NCI-H524 (cell line): ENCODE results near the gene CDKN1B.
A peak's percentile ranks its signal among the peaks of the same experiment; 100 is the strongest.

Experiments
- DNase-seq, 2 experiments: peaks; one replicate each; lab custom pipeline; 2025; lab: John Stamatoyannopoulos, UW

The CDKN1B gene

DNA sequence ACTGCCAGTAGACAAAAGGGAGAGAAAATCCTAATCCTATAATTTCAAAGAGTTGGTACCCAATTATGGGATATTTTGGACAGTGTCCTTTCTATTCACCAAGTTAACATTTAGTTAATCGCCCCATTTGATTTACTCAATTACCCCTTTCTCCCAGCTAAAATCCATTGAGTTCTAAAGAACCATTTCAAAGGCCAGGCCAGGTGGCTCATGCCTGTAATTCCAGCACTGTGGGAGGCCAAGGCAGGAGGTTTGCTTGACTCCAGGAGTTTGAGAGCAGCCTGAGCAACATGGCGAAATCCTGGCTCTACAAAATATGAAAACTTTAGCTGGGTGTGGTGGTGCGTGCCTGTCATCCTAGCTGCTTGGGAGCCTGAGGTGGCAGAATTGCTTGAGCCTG lies 15.7 kb upstream of the CDKN1B start:
- DNase-seq, result no peak

DNA sequence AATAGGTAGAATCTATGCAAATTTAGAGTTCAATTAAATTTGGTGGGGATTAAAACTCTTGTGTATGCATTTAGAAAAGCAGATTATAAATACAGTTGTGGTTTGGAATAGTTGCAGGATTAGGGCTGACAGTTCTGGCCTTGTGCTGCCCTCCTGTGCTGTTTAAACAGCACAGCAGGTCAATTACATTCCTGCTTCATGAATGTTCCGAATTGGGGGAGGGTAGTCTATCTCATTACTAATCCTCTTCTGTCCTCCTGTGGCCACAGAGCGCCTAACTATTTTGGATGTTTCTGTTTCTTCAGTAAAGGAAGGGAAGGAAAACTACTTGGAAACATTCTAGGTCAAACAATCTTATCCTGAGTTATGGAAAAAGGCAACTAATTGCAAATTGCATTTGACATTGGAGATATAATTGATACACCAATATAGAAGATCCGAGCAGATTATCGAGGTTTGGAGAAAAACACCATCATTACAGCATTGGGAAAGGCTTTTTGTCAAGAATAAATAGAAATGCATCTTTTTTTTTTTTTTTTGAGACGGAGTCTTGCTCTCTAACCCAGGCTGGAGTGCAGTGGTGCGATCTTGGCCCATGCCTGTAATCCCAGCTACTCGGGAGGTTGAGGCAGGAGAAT lies 12.5 kb upstream of the CDKN1B start:
- DNase-seq, result peak; percentile 84 to 91

DNA sequence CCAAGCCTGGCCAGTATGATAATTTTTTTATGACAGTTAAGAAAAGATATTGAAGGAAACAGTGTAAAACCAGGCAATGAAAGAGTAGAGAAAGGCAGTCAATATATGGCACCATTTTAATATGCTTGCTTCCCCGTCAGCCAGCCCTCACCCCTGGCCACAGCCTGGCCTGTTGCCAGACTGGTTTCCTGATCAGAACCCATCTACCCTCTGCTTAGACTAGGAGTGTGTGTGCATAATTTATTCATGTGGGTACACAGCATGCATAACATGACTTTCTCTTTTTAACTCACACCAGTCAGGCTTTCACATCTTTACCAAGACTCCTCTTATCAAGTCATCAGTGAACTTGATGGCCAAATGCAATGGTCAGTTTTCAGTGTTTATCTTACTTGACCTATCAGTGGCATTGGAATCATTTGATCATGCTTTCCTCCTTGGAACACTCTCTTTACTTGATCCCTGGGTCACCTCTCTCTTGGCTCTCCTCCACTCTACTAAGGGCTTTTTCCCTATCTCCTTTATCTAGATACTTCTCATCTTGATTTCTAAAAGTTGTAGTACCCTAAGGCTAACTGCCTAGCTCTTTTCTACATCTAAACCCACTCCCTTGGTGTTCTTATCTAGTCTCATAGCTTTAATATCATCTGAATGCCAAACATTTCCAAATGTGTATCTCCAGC lies 11.2 kb upstream of the CDKN1B start:
- no peak for DNase-seq

DNA sequence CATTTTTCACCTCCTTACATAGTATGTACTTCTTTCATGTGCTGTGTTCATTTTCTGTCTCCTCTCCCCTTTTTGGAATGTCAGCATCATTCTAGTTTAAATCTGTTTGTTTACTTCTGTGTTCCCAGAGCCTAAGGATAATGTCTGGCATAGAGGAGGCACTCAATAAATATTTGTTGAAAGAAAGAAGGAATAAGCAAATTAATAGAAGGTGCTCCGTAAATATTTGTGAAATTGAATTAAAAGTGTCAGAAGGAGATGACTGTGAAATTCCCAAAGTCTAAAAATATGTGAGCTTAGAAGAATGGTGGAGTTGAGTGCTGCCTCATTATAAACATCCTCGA lies 3.3 kb upstream of the CDKN1B start:
- no peak for DNase-seq

DNA sequence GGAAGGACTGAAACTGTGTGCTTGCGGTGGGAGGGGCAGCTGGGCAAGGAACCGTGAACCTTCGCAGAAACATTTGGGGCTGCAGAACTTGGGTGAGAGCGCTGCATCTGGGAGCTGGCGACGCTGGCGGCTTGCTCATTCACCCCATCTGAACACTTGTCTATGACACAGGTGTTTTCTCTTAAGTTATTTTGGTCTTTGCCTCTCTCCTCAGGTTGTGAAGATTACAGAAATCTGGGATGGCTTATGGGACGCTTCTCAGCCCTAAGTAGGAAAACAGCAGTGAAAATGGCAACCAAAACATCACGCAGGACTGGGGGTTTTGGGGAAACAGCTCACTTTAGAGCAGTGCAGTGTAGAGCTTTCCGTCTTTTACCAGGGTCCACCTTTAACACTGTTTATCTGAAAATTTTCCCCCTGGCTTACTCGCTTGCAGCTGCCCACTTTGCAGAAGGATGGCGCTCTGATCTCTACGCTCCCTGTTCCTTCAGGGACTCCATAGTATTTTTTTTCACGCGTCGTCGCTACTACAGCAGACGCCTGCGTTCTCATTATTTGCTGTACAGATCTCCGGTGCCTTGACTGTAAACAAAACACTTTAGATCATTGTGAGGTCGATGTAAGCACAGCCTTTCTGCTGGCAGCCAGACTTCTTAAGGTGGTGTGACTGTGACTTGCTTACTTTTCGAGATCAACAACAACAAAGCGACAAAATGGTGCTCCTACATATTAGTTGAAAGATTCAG lies 2.7 kb upstream of the CDKN1B start:
- peak in 1 of 2 experiments; percentile 50 for DNase-seq

DNA sequence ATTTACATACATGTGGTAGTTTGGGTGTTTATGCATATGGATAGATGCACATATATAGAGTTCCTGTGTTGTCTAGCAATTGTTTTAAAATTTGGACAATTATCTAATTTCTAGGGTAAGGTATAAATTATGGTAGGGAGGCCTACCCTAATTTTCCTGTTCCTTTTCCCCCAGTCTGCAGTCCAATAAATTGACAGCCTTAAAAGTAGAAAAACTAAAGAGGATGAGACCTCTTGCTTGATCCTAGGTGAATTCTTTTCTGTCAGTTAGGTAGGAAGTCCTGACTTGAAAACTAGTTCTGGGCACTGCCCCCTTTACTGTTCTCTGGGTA lies 2.1 kb upstream of the CDKN1B start:
- no peak for DNase-seq

DNA sequence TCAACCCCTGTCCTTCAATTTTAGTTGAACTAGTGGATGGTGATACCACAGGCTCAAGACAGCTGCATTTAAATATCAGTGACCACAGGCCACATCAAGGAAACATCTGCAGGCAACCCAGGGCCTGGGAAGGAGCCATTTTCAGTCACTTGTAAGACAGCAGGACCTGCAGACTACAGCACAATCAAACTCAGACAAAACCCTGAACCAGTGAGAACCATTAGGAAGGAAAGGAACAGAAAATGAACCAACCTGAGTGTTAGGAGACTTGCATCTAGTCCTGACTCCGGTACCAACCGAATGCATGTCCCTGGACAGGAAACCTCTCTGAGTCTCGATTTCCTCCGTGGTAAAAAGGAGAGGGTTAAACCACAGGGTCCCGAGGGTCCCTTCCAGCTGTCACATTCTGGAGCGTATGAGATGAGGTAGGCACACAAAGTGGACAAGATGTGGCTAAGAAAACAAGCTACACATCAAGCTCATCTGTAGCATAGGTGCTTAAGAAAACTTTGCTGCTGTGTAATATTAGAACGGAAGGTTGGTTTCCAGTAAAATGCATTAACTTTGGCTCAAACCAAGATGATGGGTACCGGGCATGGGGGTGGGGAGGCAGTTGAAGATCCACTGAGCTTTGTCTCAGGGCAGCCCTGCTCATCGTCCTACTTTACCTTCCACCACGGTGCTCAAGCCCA lies 1.6 kb upstream of the CDKN1B start:
- DNase-seq, result peak in 1 of 2 experiments; percentile 31

DNA sequence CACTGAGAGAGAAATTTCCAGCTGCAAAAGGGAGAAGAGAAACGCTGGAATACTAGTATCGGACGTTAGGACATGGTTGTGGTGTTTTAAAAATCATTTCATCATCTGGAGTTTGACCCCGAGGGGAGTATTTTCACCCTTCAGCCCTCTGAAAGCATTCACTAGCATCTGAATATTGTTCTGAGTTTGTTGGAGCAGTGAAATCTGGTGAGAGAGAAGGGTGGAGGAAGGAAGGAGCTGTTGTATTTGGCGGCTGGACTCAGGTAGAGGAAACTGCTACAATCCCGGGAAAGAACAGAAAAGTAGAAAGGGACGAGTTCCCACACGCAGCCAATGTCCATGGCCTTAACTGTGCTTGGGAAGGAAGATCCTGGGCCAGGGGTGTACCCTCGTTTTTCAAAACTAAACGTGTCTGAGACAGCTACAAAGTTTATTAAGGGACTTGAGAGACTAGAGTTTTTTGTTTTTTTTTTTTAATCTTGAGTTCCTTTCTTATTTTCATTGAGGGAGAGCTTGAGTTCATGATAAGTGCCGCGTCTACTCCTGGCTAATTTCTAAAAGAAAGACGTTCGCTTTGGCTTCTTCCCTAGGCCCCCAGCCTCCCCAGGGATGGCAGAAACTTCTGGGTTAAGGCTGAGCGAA lies 896 bp upstream of the CDKN1B start:
- DNase-seq, result peak; percentile 5 to 27

DNA sequence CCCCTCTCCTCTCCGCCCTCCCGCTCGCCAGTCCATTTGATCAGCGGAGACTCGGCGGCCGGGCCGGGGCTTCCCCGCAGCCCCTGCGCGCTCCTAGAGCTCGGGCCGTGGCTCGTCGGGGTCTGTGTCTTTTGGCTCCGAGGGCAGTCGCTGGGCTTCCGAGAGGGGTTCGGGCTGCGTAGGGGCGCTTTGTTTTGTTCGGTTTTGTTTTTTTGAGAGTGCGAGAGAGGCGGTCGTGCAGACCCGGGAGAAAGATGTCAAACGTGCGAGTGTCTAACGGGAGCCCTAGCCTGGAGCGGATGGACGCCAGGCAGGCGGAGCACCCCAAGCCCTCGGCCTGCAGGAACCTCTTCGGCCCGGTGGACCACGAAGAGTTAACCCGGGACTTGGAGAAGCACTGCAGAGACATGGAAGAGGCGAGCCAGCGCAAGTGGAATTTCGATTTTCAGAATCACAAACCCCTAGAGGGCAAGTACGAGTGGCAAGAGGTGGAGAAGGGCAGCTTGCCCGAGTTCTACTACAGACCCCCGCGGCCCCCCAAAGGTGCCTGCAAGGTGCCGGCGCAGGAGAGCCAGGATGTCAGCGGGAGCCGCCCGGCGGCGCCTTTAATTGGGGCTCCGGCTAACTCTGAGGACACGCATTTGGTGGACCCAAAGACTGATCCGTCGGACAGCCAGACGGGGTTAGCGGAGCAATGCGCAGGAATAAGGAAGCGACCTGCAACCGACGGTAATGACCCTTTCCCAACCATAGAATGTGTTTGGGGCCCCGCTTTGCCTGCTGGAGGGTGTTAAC lies 615 bp downstream of the CDKN1B start:
- DNase-seq, result peak; percentile 28 to 47

DNA sequence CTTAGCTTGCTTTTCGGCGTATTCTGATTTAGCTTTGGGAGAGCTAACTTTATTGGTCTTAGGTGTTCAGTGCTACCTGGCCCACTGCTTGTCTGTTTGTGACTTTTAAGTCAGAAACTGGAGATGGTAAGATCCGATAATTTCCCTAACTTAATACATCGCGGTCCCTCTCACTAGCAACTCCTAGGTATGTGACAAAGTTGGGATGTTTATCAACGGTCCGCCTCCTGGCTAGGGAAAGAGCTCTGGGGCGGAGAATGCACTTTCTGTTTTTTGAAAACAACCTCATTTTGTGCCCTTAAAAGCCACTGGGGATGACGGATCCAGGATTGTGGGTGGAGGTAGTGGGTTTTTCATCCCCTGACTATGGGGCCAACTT lies 1.2 kb downstream of the CDKN1B start:
- no peak for DNase-seq

DNA sequence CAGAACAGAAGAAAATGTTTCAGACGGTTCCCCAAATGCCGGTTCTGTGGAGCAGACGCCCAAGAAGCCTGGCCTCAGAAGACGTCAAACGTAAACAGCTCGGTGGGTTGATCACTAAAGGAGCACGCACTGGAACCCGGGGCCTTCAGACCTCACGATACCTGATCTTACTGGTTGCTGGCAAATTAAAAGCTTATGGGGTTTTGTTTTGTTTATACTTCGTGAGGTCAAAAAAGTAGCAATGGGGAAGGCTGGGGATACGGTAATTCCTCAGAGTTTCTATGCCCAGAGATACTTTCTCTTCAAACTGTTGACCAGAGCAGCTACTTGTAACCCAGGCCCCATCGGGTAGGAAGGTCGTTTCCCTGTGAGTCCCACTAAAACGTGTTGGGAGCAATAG lies 1.7 kb downstream of the CDKN1B start:
- peak in 1 of 2 experiments; percentile 35 for DNase-seq

DNA sequence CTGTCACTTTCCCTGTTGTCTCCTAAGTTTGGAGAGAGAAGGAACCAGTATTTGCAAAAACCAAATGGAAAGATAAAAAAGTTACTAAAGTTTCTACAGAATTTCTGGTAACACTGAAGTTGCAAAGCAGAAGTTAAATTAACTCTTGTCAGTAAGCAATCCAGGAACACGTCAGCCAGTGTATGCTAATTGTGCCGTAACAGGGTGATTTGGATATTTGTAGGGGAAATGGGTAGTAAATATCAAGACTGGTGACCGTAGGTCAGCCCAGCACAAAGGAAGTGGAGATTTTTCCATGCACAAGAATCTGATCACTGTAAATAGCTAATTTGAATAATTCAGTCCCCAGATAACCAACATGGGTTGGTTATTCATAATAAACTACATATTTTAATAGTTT lies 2.3 kb downstream of the CDKN1B start:
- peak in 1 of 2 experiments; percentile 6 for DNase-seq

DNA sequence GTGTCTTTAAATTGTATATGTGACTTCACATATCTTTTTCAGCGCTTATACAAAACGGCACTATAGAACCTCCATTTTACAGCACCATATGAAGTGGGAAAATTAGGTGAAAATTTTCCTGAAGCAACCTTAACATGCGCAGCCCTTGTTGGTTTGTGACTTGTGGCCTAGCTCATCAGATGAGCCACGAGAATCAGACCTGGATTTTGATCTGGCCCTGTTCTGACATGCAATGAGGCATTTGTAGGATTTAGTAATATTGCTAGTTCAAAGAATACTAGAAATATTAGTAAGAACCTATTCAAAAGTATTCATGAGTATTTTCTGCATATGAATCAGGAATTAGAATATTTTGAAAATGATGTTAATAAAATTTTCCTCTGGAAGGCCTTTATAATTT lies 2.9 kb downstream of the CDKN1B start:
- DNase-seq, result peak in 1 of 2 experiments; percentile 36

DNA sequence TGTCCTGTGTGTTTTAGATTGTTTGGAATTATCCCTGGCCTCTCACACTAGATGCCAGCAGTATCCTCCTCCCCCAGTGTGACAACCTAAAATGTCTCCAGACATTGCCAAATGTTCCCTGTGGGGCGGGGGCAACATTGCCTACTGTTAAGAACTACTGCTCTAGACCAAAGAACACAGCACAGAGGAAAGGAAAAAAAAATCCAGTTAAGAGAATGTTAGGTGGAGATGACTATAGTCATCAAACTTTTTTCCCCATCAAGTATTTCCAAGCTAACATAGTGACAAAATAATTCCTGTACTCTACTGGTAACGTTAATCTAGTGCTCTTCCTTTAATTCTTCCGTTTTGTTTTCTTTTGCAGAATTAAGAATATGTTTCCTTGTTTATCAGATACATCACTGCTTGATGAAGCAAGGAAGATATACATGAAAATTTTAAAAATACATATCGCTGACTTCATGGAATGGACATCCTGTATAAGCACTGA lies 3.5 kb downstream of the CDKN1B start:
- peak; percentile 21 to 44 for DNase-seq

DNA sequence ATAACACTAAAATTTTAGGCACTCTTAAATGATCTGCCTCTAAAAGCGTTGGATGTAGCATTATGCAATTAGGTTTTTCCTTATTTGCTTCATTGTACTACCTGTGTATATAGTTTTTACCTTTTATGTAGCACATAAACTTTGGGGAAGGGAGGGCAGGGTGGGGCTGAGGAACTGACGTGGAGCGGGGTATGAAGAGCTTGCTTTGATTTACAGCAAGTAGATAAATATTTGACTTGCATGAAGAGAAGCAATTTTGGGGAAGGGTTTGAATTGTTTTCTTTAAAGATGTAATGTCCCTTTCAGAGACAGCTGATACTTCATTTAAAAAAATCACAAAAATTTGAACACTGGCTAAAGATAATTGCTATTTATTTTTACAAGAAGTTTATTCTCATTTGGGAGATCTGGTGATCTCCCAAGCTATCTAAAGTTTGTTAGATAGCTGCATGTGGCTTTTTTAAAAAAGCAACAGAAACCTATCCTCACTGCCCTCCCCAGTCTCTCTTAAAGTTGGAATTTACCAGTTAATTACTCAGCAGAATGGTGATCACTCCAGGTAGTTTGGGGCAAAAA lies 4.1 kb downstream of the CDKN1B start:
- DNase-seq, result peak in 1 of 2 experiments; percentile 11

DNA sequence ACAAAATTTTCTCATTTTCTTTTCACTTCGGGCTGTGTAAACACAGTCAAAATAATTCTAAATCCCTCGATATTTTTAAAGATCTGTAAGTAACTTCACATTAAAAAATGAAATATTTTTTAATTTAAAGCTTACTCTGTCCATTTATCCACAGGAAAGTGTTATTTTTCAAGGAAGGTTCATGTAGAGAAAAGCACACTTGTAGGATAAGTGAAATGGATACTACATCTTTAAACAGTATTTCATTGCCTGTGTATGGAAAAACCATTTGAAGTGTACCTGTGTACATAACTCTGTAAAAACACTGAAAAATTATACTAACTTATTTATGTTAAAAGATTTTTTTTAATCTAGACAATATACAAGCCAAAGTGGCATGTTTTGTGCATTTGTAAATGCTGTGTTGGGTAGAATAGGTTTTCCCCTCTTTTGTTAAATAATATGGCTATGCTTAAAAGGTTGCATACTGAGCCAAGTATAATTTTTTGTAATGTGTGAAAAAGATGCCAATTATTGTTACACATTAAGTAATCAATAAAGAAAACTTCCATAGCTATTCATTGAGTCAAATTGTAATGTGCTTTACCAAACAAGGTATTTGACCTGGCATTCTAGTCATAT lies 4.8 kb downstream of the CDKN1B start:
- no peak for DNase-seq

DNA sequence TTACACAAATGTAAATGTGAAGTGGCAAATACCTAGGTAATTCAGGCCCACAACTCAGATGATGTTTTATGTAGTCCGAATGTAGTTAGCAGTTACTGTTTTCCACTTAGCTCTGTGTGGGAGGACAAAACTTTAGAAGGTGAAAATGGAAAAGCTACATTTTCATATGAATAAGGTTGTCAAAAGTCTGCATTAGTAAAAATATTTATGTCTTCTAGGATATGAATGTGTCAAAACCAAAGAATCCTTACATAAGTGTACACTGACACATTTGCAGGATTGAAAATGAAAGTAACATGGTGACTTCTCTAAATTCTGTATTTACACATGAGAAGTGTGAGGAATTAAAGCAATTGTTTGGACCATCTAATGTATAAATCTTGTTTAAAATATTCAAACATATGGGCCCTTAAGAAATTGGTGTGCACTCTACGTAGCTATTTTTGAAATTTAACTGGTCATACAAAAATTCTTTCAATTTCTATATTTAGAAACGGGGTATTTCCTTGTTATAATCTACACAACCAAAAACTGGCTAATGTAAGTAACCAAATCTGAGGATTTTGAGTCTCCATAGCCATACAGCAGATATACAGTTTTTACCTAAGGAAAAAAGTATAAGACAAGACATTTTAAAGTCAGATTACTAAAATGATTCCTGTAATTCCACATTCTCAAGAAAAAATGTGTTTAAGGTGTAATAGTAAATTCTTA lies 5.4 kb downstream of the CDKN1B start:
- DNase-seq, result peak in 1 of 2 experiments; percentile 55

DNA sequence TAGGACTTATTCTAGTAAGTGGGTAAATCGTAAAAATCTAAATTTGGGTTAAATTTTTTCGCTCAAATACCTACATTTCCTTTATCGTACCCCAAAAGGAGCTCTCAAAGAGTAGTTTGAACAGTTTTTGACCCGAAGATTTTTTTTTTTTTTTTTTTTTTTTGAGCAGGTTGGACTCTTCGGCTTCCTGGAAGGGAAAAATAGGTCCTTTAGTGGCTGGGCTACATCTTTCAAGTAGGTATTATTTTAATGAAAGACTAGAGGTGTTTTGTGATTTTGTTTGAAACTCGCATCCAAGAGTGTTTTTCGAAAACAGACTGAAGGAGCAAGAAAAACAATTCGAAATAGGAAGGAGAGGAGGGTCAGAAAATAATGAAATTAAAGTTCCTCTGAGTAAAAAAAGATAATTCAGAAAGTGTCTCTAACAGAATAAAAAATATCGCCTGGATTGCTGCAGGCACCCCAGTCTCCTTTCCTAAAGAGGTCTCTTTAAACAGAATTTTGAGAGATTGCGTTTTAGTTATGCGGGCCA lies 6.0 kb downstream of the CDKN1B start:
- DNase-seq, result peak in 1 of 2 experiments; percentile 14

DNA sequence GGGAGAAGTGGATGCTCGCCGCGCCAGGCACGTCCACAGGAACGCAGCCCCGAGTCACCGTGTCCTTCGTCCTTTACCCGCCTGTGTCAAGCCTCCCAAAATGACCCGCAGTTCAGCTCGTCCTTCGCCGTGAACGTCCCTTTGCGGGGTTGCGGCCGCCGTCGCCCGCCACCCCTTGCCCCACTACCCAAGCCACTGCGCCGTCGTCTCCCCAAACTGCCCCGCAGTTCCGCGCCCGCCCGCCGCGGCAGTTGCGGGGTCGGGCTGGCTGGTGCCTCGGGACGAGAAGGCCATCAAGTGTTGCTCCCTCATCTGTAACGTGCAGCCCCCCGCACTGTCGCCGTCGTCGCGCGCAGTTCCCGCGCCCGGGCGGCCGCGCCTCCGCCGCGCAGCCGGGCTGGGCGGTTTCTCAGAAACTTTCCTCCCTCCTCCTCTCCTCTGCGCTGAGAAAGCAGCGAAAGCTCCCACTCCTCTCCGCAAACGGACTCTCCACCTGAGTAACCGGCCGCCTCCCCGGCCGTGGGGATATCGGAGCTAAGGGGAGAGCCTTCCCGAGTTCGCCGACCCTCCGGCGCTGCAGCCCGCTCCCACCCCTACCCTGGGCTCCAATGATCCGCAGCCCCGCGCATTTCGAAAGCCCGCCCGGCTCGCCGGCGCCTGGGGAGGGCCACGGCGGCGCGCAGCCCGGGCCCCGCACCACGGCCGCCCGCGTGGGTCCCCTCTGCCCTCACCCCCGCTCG lies 6.7 kb downstream of the CDKN1B start:
- DNase-seq, result peak in 1 of 2 experiments; percentile 24
